Measurements from ENCODE around the gene SS18L1.

The SS18L1 gene

DNA sequence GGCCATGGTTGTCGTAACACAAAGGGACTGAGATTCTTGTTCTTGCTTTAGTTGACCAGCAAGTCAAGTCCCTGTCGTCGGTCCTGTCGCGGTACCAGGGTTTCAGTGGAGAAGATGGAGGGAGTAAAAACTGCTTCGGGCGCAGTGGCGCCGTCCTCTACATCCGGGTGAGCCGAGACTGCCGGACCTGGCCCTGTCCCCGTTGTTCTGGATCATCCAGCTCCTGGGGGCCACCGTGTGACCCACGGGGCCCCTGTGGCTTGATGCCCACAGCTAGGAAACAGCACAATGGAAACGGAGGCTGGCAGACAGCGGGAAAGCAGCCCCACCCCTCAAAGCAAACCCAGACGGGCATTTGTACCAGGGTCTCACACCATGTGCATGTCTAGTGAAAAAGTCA lies 54.2 kb downstream of the SS18L1 start:
- DNase-seq, result no peak

DNA sequence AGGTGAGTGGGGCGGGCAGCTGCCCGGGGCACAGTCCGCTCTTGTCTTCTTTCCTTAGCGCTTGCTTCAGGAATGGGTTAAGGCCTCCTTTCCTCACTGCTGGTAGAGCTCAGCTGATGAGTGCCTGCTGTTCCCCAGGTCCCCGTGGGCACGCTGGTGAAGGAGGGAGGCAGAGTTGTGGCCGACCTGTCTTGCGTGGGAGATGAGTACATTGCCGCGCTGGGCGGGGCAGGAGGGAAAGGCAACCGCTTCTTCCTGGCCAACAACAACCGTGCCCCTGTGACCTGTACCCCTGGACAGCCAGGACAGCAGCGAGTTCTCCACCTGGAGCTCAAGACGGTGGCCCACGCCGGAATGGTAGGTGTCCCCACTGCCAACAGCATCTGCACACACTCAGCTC lies 54.9 kb downstream of the SS18L1 start:
- DNase-seq, result no peak

DNA sequence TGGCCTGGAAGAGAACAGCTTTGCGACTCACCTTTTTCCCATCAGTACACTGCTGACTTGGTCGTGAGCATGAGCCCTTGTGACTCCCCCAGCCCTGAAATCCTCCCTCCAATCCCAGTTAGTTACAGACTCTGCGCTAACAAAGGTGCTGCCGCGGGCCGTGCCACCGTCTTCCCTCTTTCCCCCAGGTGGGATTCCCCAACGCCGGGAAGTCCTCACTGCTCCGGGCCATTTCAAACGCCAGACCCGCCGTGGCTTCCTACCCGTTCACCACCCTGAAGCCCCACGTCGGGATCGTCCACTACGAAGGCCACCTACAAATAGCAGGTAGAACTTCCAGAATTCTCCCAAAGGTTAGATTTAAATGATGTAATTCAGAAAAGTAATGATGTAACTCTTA lies 55.4 kb downstream of the SS18L1 start:
- no peak for DNase-seq

DNA sequence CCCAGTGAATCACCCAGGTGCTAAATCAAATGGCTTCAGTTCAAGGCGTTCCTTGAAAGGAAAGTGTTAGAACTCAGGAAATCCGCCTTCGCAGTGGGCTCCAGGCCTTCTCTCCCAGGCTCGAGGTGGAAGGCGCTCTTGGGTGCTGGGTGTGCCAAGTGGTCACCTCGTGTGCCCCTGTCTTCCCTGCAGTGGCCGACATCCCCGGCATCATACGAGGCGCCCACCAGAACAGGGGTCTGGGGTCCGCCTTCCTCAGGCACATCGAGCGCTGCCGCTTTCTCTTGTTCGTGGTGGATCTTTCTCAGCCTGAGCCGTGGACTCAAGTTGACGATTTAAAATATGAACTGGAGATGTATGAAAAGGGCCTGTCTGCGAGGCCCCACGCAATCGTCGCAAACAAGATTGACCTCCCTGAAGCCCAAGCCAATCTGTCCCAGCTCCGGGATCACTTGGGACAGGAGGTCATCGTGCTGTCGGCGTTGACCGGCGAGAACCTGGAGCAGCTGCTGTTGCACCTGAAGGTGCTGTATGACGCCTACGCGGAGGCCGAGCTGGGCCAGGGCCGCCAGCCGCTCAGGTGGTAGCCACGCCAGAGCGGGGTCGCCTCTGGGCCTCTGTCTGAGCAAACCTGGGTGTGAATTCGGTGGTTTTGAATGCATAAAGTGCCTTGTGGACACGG lies 57.1 kb downstream of the SS18L1 start:
- no peak for DNase-seq

DNA sequence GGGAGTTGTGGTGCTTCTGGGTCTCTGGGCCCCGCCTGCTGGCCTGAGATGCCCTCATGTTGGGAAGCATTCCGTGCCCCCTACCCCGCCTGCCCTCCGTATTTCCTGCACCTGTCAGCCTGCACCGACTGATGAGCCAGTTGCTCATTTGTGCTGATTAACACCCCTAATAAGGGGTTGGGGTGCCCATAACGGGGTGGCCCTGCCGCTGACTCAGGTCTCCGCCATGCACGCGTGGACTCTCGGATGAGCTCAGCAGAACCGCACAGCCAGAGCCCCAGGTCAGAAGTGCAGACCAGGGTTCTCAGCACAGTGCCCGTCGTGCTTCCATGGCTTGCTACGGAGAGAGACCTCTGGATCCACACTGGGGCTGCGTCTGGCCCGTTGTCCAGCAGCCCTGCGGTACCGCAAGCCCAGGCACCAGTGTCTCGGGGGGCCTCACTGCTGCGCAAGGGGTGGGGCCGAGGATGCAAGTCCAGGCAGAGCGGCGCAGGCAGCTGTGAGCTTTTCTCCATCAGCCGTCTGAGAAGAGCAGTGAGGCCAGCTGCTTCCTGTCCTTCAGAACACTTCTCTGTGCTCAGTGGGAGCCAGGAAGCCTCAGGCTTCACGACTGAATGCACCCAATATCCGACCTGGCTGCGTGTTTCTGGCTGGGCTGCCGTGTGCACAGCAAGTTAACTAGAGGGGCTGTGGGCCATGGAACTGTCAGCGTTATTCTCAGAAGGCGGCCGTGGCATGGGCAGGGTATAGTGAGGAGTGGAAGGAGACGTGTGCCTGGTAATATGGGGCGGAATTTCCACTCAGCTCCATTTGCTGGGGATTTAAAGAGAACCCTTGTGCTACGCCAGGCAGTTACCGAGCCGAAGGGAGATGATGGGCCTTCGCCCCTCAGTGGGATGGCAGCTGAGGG lies 57.9 kb downstream of the SS18L1 start:
- DNase-seq, result no peak

DNA sequence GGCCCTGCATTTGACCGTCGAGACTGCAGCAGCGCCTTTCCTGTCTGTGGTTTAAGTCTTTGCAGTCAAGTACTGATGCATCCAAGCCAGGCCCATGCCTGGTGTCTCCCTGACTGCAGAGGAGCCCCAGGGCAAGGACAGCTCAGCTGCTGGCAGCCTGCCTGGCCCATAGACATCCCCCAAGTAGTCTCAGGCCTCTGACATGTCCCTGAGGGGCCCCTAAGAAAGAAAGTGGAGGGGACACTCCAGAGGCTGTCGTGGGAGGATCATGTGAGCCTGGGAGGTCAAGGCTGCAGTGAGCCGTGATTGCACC lies 58.5 kb downstream of the SS18L1 start:
- no peak for DNase-seq

DNA sequence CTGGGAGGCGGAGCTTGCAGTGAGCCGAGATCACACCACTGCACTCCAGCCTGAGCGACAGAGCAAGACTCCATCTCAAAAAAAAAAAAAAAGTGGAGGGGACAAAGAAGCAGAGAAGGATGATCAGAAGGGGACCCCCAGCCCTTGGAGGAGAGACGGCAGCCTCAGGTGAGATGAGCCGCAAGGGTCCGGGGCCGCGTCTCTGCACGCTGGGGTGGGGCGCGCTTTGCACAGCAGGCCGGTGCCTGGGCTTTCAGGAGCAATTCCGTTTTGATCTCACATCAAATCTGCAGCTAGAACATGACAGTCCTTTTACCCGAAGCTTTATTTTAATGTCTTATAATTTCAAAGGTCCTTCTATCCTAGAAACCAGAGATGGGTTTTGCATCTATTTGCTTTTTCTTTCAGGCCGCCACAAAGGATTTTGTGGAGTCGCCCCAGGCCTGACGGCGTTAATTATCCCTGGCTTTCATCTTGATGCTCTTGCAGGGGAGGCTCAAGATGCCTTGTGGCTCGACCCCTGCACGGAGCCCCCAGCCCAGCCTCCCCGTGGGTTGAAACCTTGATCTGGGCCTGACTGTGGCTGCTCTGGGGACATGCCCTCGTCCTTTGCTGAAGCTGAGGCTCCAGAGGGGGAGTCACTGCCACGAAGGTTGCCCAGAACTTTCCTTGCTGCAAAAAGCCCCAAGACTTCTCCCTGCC lies 59.3 kb downstream of the SS18L1 start:
- no peak for DNase-seq

DNA sequence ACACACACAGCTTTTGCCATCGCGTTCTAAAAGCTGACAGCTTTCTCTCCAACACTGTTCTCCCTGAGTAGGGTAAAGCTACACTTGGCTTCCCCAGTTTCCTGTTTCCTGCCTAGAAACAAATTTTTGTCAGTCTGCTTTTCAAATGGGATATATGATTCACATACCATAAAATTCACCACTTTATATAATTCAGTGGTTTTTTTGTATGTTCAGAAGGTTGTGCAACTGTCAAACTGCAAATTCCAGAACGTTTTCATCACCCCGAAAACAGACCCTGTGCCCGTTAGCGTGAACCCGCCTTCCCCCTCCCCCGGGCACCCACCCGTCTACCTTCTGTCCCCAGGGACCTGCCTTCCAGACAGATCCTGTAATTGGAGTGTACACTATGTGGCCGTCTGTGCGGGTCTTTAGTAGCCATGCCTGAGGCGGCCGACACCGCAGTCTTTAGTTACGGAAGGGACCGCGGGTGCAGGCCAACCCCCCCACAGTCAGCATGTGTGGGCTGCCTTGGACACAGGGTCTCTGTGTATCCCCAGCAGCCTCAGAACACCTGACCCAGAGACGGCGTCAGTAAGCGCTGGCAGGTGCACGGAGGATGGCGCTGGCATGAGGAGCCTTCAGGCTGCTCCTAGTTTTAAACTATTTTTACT lies 59.9 kb downstream of the SS18L1 start:
- DNase-seq, result no peak

DNA sequence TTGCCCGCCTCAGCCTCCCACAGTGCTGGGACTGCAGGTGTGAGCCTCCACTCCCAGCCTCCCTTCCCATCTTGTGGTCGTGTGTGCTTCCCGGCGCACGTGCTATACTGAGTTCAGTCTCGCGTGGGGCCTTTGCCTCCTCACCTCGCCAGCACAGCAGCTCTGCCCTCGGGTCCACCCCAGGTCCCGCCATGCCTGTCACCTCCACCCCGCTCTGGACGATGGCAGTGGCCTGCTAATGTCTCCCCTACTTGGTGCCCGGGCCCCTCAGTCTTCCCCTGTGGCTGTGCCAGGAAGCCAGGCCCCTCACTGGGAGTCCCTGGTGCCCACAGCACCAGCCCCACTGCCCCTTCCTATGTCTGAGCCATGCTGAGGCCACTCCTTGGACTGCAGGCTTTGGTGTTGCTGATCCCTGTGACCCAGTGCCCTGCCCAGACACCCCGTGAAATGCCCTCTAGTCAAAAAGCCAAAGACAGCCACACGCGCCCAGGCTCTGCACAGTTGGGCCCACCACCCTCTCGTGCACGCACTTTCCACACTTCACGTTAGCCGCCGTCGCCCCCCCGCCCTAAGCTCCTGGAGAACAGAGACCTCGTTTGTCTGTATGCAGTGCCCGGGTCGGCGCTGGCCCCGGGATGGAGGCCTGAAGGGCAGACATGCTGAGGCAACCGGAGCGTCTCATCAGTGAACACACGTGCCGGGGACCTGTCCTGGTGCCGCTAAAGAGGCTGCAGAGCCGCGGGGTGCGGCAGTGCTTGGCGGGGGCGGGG lies 62.2 kb downstream of the SS18L1 start:
- no peak for DNase-seq

DNA sequence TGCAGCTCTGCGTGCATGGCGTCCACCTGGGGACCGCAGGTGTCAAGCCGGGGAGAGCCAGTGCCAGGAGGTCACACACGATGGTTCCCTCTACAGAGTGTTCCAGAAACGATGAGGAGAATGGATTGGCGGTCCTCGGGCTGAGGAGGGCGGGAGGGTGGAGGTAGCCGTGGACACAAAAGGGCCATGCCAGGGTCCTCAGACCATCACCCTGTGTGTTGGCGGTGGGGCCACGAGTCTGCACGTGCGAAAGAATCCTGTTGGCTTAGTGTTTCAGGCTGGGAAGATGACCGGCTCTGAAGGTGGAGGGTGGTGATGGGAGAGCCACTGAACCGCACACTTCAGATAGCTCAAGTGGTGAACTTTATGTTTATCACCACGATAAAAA lies 62.8 kb downstream of the SS18L1 start:
- no peak for DNase-seq

DNA sequence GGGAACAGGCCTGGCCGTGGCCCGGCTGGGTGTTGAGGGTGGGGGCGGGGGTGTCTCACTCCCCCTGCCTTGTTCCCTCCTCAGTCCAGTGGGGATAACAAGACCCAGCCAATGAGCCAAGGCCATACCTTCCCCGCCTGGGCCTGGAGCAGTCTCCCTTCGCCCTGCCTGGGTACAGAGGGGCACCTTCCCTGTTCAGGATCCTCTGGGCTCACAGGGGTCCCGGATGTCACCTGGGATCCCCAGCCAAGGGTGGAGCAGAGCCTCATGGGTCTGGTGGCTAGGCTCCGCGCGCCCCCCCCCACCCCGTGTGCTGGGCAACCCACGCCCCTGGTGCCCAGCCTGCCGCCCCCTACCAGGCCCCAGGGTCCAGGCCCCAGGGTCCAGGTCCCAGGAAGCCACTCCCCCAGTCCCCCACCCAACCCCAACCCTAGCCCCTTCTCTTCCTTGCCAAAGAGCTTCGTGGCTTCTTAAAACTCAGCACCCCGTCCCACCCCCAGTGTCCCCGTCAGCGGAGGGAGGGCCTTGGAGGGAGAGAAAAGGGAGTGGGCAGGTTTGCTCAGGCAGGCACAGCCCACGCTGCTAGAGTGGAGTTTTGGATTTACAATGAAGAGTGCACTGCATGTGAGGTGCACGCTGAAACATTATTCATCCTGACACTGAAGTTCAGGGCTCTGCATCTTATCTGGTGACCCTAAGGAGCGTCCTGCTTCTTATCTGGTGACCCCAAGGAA lies 64.7 kb downstream of the SS18L1 start:
- DNase-seq, result no peak

DNA sequence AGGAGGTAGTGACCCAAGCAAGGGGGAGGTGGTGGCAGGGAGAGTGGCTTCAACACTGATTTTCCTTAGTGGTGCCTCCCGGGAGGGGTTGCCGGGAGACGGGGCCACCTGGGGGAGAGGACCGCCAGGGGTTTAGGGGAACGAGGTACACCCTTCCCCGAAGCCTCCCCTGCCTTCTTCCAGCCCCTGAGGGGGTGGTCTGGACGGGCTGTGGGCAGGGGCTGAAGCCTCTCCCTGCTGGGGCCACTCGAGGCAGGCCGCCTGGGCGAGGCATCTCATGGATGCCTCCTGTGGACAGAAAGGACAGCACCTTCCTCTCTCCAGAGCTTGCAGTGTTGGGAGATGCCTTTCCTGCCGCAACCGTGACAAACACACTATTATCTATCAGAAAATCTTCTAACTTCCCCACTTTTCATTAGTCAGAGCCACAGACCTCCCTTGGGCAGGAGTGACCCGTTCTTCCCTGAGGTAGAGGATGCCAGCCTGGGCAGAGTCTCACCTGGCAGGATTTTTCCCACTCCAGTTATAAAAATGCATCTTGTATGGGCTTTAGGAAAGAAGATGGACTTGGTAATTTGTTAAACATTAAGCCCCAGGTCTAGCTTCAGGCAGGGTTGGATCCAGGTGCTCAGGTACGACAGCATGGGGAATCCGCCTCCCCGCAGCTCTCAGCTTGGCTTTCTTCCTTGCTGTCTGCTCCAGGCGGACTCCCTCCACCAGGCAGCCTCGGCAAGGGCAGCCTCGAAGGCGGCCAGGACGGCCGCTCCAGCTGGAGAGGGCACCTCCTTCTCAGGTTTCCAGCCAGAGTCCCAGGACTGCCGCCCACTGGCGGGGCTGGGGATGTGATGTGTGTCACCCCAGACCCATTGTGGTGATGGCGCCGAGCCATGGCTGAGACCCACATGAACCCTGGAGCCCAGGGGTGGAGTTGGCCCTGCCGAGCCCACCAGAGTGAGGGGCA lies 65.5 kb downstream of the SS18L1 start:
- DNase-seq, result no peak

DNA sequence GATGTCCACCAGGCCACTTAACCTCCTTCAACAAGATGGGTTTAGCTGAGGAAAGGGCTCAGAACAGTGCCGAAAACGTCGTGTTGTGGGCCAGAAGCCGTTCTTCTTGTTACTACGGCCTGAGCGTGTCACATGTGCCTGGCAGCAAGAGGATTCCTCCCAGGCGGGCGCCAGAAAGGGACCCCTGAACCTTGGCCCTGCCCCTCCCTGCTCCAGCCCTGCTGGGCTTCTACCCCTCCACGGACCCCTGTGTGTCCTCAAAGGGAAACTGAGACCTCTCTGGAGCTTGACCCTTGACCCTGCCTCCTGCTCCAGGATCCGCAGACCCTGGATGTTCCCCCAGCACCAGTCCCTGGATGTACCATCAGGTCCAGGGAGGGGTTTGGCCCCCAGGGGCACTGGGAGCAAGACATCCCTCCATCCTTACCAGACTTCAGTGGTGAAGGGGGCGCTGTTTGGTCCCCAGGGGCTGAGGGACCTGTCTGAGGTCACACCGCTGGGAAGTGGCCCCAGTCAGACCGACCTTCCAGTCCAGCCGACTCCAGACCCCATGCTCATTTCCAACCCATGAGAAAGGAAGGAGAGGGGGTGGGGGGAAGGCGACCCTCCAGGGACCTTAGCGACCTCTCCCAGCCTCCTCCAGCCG lies 66.4 kb downstream of the SS18L1 start:
- no peak for DNase-seq

DNA sequence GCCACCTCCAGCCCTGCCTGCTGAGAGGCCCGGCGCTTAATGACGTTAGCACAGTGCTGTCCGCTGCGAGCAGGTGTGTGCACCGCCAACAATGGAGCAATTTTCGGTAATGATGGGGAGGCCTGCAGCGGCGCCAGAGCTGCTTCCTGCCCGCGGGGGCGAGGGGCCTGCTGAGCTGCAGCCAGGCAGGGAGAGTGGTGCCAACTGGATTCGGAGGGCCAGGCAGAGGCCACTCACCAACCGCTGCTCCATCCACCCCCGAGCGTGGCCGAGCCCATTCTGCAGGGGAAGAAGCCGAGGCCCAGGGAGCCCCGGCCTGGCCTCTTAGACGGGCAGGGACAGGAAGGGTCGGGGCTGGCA lies 66.9 kb downstream of the SS18L1 start:
- DNase-seq, result no peak

DNA sequence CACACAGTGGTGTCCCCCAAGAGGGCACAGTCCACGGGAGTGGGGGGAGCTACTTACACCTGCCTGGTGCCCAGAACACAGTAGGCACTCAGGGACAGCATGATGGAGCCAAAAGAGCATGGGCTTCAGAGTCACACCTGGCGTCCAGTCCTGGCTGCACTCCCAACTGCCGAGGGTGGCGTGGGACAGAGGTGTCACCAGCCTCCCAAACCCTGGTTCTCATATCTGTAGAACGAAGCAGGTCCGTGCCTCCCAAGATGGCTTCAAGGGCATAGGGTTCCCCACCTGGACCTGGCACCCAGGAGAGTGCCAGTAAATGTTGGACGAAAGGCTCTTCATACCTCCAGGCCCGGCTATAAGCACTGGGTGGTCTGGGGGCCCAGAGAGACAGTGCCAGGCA lies 67.6 kb downstream of the SS18L1 start:
- no peak for DNase-seq

DNA sequence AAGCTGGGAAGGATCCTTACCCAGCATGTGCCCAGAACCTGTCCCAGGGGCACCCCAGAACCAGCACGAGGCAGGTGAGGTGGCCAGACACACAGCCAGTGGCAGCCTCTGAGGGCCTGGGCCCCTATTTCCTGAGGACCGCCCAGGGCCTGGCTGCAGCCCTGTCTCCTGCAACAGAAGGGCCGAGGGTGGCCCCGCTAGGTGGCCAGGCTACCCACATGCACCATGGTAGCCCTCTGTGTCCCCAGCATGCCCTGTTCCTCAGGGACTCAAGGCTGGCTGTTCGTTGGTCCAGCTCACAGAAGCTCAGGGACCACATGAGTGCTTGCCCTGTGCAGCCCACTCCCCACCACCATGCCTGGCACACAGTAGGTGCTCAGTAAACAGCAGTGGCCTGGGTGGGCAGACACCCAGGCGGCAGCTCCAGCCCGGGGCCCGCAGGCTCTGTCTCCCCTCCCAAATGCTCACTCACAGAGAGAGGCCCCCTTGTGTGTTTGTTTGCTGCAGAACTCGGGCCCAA lies 68.3 kb downstream of the SS18L1 start:
- no peak for DNase-seq

DNA sequence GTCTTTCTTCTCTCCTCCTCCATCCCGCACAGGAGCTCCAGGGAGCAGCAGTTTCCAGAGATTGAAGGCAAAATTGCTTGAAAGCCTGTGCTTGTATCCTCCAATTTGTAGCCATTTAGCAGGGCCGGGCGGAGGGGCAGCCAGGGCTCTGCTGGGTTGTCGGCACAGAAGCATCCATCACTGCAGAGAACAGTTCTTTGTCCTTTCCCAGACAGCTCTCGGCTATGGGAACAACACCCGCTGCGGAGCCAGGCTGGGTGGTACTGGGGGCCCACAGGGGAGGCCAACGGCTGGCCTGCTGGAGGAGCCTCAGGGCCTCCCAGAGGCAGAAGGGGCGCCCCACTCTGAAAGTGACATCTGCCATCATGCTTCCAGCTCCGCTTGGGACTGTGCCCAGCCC lies 68.7 kb downstream of the SS18L1 start:
- DNase-seq, result no peak

DNA sequence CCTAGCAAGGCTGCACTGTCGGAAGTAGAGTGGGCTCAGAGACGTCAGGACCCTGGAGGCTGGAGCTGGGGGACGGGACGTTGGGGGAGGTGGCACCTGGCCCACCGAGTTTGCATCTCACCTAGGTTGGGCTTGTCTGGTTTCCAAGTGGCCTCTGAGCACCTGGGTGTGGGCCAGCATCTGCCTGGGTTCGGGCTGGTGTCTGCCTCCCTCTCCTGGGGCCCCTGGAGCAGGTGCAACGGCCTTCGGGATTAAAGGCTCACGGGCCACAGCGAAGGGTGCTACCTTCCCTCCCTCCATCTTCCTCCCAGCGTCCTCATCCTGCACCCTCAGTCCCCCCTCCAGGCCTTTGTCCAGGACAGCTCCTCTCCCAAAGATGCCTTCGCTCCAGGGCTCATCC lies 70.5 kb downstream of the SS18L1 start:
- DNase-seq, result no peak

DNA sequence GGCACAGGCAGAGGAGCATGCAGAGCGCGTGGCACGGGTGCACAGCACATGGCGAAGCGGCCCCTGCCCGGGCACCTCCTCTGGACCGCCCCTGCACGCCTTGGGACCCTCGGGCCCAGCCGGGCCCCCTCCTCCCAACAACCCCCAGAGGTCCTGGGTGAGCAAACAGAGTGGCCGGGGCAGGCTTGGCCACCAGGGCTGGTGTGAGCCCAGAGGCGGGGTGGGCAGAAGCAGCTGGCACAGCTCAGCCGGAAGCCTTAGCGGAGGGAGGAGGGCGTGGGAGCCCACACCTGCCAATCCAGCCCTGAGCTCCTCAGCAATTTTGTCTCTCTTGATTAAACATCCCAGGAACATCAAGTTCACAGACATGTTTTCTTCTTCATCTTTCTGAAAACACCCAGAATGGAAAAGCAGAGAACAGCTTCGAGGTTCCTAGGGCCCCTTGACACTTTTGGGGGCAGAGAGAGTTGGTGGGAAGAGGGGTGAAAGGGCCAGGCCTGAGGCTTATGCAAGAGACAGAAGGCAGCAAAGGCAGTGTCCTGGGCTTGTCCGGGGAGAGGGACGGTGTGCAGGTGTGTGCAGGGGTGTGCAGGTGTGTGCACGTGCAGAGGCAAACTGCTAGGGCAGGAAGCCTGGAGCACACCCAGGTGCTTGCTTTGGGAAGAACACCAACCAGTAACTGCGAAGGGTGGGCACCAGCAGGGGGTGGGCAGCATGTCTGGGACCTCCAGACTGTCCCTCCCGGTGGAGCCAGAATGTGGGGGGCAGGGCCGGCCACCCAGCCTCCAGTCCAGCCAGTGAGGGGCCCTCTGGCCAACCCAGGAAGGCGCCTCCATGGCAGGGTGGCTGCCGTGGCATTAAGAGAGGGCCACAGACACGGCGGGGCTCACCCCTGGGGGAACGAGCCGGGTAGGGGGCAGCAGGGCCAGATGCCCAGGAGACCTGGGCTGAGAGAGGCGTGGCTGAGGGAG lies 71.7 kb downstream of the SS18L1 start:
- no peak for DNase-seq

Measured in activated gamma-delta T cell (primary cell).